GM23338 (cell line): ENCODE measurements around the gene BACH1. TPM values are rescaled to one million over a fixed set of nuclear protein-coding genes. Genes with fewer than 3 reads are reported as not detected.

Experiments
- ATAC-seq: fragments of 200-7000 bp; cut with Tn5 transposase; 3 replicates; pipeline ENCODE4 v1.9.1; 2020
- DNase-seq: peaks from one replicate; pipeline ENCODE4 v3.0.0-alpha.2; 2015; ENCODE audit warnings: low spot score
- H2AFZ ChIP-seq: fragments of 200-600 bp; sonication (generic); 2 replicates; pipeline ENCODE4 v1.8.0; 2016; ENCODE audit warnings: antibody characterized with exemption, mild to moderate bottlenecking, moderate library complexity
- H3F3A ChIP-seq: fragments of 200-600 bp; sonication (generic); replicated peaks from 2 replicates; pipeline ENCODE4 v1.8.0; 2017; ENCODE audit warnings: antibody characterized with exemption, mixed run types, low read depth
- H3K27ac ChIP-seq: fragments of 200-600 bp; sonication (generic); 2 replicates; pipeline ENCODE4 v1.6.1; 2016; ENCODE audit warnings: low read depth
- H3K27me3 ChIP-seq: fragments of 200-600 bp; sonication (generic); 2 replicates; pipeline ENCODE4 v1.8.0; 2016; ENCODE audit warnings: mild to moderate bottlenecking, mixed run types, moderate library complexity; ENCODE audit not compliant: insufficient read depth
- H3K36me3 ChIP-seq: fragments of 200-600 bp; sonication (generic); 2 replicates; pipeline ENCODE4 v1.8.0; 2016; ENCODE audit warnings: mild to moderate bottlenecking; ENCODE audit not compliant: insufficient read depth
- H3K4me1 ChIP-seq: fragments of 200-600 bp; sonication (generic); 2 replicates; pipeline ENCODE4 v1.8.0; 2016; ENCODE audit warnings: mild to moderate bottlenecking, moderate library complexity; ENCODE audit not compliant: insufficient read depth
- H3K4me2 ChIP-seq: fragments of 200-600 bp; sonication (generic); 2 replicates; pipeline ENCODE4 v1.7.1; 2017; ENCODE audit warnings: mixed run types
- H3K4me3 ChIP-seq: fragments of 200-600 bp; sonication (generic); 2 replicates; pipeline ENCODE4 v1.6.1; 2016; ENCODE audit warnings: mixed run types
- H3K79me2 ChIP-seq: fragments of 200-600 bp; sonication (generic); replicated peaks from 2 replicates; pipeline ENCODE4 v1.8.0; 2017; ENCODE audit warnings: mild to moderate bottlenecking; ENCODE audit not compliant: insufficient read depth
- H3K9me2 ChIP-seq: fragments of 200-600 bp; sonication (generic); 2 replicates; pipeline ENCODE4 v1.8.0; 2017; ENCODE audit not compliant: insufficient read depth
- H4K20me1 ChIP-seq: fragments of 200-600 bp; sonication (generic); replicated peaks from 2 replicates; pipeline ENCODE4 v1.8.0; 2017; ENCODE audit warnings: mild to moderate bottlenecking; ENCODE audit not compliant: insufficient read depth
- H3K27ac Mint-ChIP-seq: 2 replicates; pipeline ENCODE4 v1.8.0; 2020; ENCODE audit warnings: inconsistent platforms, mild to moderate bottlenecking, moderate library complexity, mixed read lengths
- H3K27me3 Mint-ChIP-seq: 3 replicates; pipeline ENCODE4 v1.8.0; 2022; ENCODE audit warnings: low read depth, mild to moderate bottlenecking, moderate library complexity, mixed read lengths, inconsistent platforms; ENCODE audit not compliant: insufficient read depth, poor library complexity
- H3K36me3 Mint-ChIP-seq: 3 replicates; pipeline ENCODE4 v1.8.0; 2021; ENCODE audit warnings: low read depth, mild to moderate bottlenecking, inconsistent platforms, moderate library complexity, mixed read lengths
- H3K4me1 Mint-ChIP-seq: 3 replicates; pipeline ENCODE4 v1.8.0; 2020; ENCODE audit warnings: mild to moderate bottlenecking, inconsistent platforms, mixed read lengths
- H3K4me3 Mint-ChIP-seq: 3 replicates; pipeline ENCODE4 v1.8.0; 2021; ENCODE audit warnings: moderate library complexity, mild to moderate bottlenecking, inconsistent platforms, mixed read lengths
- H3K9me3 Mint-ChIP-seq: 3 replicates; pipeline ENCODE4 v1.8.0; 2020; ENCODE audit warnings: moderate library complexity, mild to moderate bottlenecking, inconsistent platforms, mixed read lengths
- EZH2 ChIP-seq: fragments of 200-600 bp; sonication (generic); IDR thresholded peaks from one replicate; pipeline ENCODE4 v1.8.0; 2017; ENCODE audit warnings: antibody characterized with exemption, mild to moderate bottlenecking, low read depth; ENCODE audit not compliant: unreplicated experiment
- EZH2phosphoT487 ChIP-seq: fragments of 200-600 bp; sonication (generic); IDR thresholded peaks from one replicate; pipeline ENCODE4 v1.8.1; 2018; ENCODE audit warnings: antibody characterized with exemption; ENCODE audit not compliant: unreplicated experiment
- JUNB ChIP-seq: IDR thresholded peaks from one replicate; pipeline ENCODE4 v1.6.1; 2016; ENCODE audit warnings: antibody characterized with exemption; ENCODE audit not compliant: unreplicated experiment
- NANOG ChIP-seq: IDR thresholded peaks from 2 replicates; pipeline ENCODE4 v1.6.1; 2016; ENCODE audit warnings: antibody characterized with exemption, borderline replicate concordance
- POLR2AphosphoS5 ChIP-seq: IDR thresholded peaks from 2 replicates; pipeline ENCODE4 v1.6.1; 2016; ENCODE audit warnings: antibody characterized with exemption, low read depth
- STAT1 ChIP-seq: IDR thresholded peaks from one replicate; pipeline ENCODE4 v1.6.1; 2016; ENCODE audit warnings: antibody characterized with exemption; ENCODE audit not compliant: unreplicated experiment
- ZNF114 ChIP-seq: fragments of 250-450 bp; sonication (Bioruptor Pico); IDR thresholded peaks from 2 replicates; pipeline ENCODE4 v1.5.0; 2020; ENCODE audit warnings: mild to moderate bottlenecking, moderate library complexity
- polyA plus RNA-seq: library from polyadenylated mRNA; unstranded; fragments of >200 nt; fragmentation: Nextera tagmentation; extraction: Ambion mirVana; gene quantifications from 2 replicates; pipeline ENCODE4 v1.2.1, GENCODE V29; 2016
- total RNA-seq: library from RNA; depleted of rRNA; stranded (reverse); fragments of >200 nt; shearing (Covaris generic); gene quantifications from 2 replicates; pipeline ENCODE4 v1.2.3, GENCODE V29; 2014
- TF ChIP-seq, protein P1 (sequence below): IDR thresholded peaks from 2 replicates; pipeline ENCODE4 v1.6.1; 2016; ENCODE audit warnings: antibody characterized with exemption
- TF ChIP-seq, protein P2 (sequence below), 2 experiments: fragments of 200-600 bp in 1 of 2; sonication (generic) in 1 of 2; conservative IDR thresholded peaks; 2 replicates each; pipeline versions ENCODE4 v1.5.1 to v1.6.1; 2016 to 2017; ENCODE audit warnings: antibody characterized with exemption in 2 of 2, low read depth in 2 of 2, mild to moderate bottlenecking in 2 of 2, moderate library complexity in 1 of 2
- TF ChIP-seq, protein P3 (sequence below): IDR thresholded peaks from one replicate; pipeline ENCODE4 v1.6.1; 2018; ENCODE audit warnings: antibody characterized with exemption; ENCODE audit not compliant: unreplicated experiment

BACH1 gene
- total and polyA plus RNA-seq, 2 experiments from 2014 or later, result 18.9 to 41.2 TPM

DNA sequence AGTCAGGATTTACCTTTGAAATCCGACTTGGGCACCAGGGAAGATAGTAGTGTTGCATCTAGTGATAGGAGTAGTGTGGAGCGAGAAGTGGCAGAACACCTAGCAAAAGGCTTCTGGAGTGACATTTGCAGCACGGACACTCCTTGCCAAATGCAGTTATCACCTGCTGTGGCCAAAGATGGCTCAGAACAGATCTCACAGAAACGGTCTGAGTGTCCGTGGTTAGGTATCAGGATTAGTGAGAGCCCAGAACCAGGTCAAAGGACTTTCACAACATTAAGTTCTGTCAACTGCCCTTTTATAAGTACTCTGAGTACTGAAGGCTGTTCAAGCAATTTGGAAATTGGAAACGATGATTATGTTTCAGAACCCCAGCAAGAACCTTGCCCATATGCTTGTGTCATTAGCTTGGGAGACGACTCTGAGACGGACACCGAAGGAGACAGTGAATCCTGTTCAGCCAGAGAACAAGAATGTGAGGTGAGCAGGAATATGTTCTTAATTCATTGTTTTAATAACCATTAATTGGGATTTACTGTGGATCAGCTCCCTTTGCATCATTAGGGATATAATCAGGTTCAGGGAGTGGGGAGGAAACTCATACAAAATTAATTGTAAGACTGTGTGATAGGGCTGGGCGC is 28.3 kb downstream of the BACH1 start:
- Histone ChIP-seq H3K4me3 (no peak overlapping the region), H2AFZ (no peak overlapping the region), H3K9me2 (no peaks in the 10 kb centered on the region), H3K36me3 (0 out of 2 replicates have a peak, but pooled peaks cover 13% of the 10 kb centered on the region), H3K79me2 (peaks cover 58% of the 10 kb centered on the region), H4K20me1 (peaks cover 5% of the 10 kb centered on the region; the same call in 1 of the 2 replicates), H3K27ac (no peak overlapping the region), H3K4me1 (no peaks in the 10 kb centered on the region), H3K4me2 (no peak overlapping the region), H3K27me3 (no peaks in the 10 kb centered on the region), H3F3A (no peaks in the 10 kb centered on the region)
- Mint-ChIP-seq H3K27ac (no peak overlapping the region), H3K27me3 (no peaks in the 10 kb centered on the region), H3K36me3 (peaks cover 36% of the 10 kb centered on the region), H3K4me1 (no peaks in the 10 kb centered on the region; the same call in 2 of the 3 replicates), H3K9me3 (no peaks in the 10 kb centered on the region), H3K4me3 (no peak overlapping the region)
- no peak for TF ChIP-seq EZH2phosphoT487
- TF ChIP-seq, protein P1, sequence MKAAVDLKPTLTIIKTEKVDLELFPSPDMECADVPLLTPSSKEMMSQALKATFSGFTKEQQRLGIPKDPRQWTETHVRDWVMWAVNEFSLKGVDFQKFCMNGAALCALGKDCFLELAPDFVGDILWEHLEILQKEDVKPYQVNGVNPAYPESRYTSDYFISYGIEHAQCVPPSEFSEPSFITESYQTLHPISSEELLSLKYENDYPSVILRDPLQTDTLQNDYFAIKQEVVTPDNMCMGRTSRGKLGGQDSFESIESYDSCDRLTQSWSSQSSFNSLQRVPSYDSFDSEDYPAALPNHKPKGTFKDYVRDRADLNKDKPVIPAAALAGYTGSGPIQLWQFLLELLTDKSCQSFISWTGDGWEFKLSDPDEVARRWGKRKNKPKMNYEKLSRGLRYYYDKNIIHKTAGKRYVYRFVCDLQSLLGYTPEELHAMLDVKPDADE, result no peak
- no peak for DNase-seq
- no peak for ATAC-seq

DNA sequence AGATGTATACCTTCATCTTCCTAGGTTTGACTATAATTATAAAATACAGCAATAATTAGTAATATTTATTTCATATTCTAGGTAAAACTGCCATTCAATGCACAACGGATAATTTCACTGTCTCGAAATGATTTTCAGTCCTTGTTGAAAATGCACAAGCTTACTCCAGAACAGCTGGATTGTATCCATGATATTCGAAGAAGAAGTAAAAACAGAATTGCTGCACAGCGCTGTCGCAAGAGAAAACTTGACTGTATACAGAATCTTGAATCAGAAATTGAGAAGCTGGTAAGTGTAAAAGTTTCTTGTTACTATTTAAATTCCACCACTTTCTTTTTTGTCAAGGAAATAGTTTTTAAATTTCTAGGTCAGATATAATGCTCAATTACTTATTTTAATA is 30.7 kb downstream of the BACH1 start:
- Histone ChIP-seq H3K36me3 (0 out of 2 replicates have a peak, but pooled peaks cover 8% of the 10 kb centered on the region), H3K4me1 (no peaks in the 10 kb centered on the region), H3F3A (no peaks in the 10 kb centered on the region), H3K27ac (no peak overlapping the region), H3K4me2 (no peak overlapping the region), H3K4me3 (no peak overlapping the region), H3K79me2 (peaks cover 44% of the 10 kb centered on the region), H3K9me2 (no peaks in the 10 kb centered on the region), H3K27me3 (no peaks in the 10 kb centered on the region), H4K20me1 (peaks cover 5% of the 10 kb centered on the region), H2AFZ (no peak overlapping the region)
- H3K27ac Mint-ChIP-seq, result no peak overlapping the region
- peaks cover 28% of the 10 kb centered on the region for H3K36me3 Mint-ChIP-seq
- ATAC-seq (no peak), DNase-seq (no peak)
- H3K4me1 Mint-ChIP-seq, result no peaks in the 10 kb centered on the region; the same call in 2 of the 3 replicates
- no peaks in the 10 kb centered on the region for H3K9me3 Mint-ChIP-seq
- H3K27me3 Mint-ChIP-seq, result no peaks in the 10 kb centered on the region
- no peak overlapping the region for H3K4me3 Mint-ChIP-seq
- TF ChIP-seq EZH2phosphoT487 (no peak), EZH2 (no peak), JUNB (no peak), ZNF114 (CRISPR knock-in tag) (no peak), POLR2AphosphoS5 (no peak), STAT1 (no peak), NANOG (no peak)
- TF ChIP-seq, protein P2, sequence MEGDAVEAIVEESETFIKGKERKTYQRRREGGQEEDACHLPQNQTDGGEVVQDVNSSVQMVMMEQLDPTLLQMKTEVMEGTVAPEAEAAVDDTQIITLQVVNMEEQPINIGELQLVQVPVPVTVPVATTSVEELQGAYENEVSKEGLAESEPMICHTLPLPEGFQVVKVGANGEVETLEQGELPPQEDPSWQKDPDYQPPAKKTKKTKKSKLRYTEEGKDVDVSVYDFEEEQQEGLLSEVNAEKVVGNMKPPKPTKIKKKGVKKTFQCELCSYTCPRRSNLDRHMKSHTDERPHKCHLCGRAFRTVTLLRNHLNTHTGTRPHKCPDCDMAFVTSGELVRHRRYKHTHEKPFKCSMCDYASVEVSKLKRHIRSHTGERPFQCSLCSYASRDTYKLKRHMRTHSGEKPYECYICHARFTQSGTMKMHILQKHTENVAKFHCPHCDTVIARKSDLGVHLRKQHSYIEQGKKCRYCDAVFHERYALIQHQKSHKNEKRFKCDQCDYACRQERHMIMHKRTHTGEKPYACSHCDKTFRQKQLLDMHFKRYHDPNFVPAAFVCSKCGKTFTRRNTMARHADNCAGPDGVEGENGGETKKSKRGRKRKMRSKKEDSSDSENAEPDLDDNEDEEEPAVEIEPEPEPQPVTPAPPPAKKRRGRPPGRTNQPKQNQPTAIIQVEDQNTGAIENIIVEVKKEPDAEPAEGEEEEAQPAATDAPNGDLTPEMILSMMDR (conservative IDR thresholded peaks at IDR 0.05; ENCODE audit: low read depth in 2 of 2), result no peak
- TF ChIP-seq, protein P1, result no peak
- TF ChIP-seq, protein P3, sequence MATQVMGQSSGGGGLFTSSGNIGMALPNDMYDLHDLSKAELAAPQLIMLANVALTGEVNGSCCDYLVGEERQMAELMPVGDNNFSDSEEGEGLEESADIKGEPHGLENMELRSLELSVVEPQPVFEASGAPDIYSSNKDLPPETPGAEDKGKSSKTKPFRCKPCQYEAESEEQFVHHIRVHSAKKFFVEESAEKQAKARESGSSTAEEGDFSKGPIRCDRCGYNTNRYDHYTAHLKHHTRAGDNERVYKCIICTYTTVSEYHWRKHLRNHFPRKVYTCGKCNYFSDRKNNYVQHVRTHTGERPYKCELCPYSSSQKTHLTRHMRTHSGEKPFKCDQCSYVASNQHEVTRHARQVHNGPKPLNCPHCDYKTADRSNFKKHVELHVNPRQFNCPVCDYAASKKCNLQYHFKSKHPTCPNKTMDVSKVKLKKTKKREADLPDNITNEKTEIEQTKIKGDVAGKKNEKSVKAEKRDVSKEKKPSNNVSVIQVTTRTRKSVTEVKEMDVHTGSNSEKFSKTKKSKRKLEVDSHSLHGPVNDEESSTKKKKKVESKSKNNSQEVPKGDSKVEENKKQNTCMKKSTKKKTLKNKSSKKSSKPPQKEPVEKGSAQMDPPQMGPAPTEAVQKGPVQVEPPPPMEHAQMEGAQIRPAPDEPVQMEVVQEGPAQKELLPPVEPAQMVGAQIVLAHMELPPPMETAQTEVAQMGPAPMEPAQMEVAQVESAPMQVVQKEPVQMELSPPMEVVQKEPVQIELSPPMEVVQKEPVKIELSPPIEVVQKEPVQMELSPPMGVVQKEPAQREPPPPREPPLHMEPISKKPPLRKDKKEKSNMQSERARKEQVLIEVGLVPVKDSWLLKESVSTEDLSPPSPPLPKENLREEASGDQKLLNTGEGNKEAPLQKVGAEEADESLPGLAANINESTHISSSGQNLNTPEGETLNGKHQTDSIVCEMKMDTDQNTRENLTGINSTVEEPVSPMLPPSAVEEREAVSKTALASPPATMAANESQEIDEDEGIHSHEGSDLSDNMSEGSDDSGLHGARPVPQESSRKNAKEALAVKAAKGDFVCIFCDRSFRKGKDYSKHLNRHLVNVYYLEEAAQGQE, result no peak
